Measurements from ENCODE around the gene LRMDA. TPM values are rescaled to one million over a fixed set of nuclear protein-coding genes. Genes with fewer than 3 reads are reported as not detected.

LRMDA gene
- total and polyA plus RNA-seq, 2 of the 8 experiments (the other 6 are each of a cell fraction or from before 2014, with no cell fraction given), result 0.86 to 2.8 TPM

- no peak for TF ChIP-seq SRF (IDR thresholded peaks at IDR 0.05; ENCODE audit: low read depth, low read length)
- no peak for TF ChIP-seq EZH2 (IDR thresholded peaks at IDR 0.05; ENCODE audit: low read depth, low read length, severe bottlenecking)
- TF ChIP-seq RFX5 (IDR thresholded peaks at IDR 0.05; ENCODE audit: borderline replicate concordance, low read depth, low read length), result no peak
- no peak for TF ChIP-seq CEBPB (IDR thresholded peaks at IDR 0.05; ENCODE audit: low read depth, low read length)
- no peak for TF ChIP-seq BCL11A (IDR thresholded peaks at IDR 0.05; ENCODE audit: low read depth in 2 of 2, low read length in 2 of 2)
- no peak for TF ChIP-seq SP2 (IDR thresholded peaks at IDR 0.05; ENCODE audit: low read length)
- no peak for TF ChIP-seq USF2 (IDR thresholded peaks at IDR 0.05; ENCODE audit: low read length)
Measured at GRCh38 chr10:75743291-75743778, 311.9 kb downstream of the LRMDA start (continued).
